HG03060 (cell line): ENCODE results near the gene USP12.

Source experiments
- ATAC-seq: cut with Tn5 transposase; IDR thresholded peaks from one replicate; pipeline ENCODE4 v1.9.1; 2021; ENCODE audit warnings: low read depth, moderate number of reproducible peaks; ENCODE audit not compliant: unreplicated experiment

USP12 gene

DNA sequence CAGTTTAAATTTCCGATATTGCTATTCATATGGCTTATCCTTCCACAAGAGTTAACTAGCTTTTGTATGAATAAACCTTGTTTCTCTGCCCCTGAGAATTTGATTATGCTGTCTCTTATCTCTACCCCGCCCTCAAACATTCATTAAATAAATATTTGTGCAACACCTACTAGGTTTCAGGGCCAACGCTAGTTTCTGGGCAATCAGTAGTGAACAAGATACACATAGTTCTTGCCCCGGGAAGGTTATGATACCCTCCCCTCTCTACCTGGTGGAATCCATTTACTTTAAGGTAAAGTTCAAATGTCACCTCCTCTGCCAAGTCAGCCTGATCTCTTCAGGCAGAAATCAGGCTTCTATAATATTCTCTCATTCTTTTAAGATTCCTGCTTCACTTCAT is 16.6 kb upstream of the USP12 start:
- no peak for ATAC-seq

DNA sequence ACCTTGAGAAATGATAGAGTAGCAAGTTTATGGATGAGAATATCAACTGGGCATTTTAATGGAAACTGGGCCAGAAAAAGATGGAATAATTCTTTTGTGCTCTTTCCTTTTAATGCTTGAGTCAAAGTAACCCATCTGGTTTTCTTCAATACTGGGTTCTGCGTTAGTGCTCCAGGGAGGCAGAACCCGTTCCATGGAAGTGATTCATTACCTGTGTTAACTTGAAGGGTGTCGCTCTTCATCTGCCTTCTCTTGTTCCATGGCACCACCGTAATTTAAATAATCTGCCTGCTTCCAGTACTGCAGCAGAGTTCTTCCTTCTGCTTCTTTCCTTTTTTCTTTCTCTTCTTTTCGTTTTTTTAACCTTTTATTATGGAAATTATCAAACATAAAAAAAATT is 14.7 kb upstream of the USP12 start:
- ATAC-seq: no peak

DNA sequence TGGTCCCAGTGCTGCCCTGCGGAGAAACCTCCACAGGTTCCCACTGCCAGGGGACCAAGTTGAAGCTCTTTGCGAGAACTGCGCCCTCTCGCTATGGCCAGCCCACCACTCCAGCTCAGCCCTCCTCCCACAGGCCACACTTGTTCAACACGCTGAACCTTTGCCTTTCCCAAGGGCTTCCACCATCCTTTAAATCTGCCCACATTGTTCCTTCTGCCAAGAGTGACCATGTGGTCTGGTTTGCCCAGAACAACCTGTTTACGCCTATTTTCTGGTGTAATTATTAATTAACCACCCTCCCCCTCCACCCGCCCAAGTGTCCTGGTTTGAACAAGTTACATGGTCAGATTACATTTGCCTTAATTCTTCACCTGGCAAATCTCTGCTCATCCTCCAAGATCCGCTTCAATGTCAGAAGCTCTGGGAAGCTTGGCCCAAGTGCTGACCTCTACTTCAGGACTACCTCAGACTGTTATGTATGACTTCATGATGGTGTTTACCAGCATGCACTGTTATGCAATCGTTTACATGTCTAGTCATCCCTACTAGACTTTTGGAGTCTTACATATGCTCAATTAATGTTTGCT is 12.0 kb upstream of the USP12 start:
- ATAC-seq: no peak

GRCh38 chr13:27182844-27183497 is 11.4 kb upstream of the USP12 start:
- ATAC-seq: no peak

- ATAC-seq: no peak
Measured at GRCh38 chr13:27182054-27182453, 10.4 kb upstream of the USP12 start.

GRCh38 chr13:27177852-27178251 is 6.2 kb upstream of the USP12 start:
- no peak for ATAC-seq

GRCh38 chr13:27176470-27177410 is 5.1 kb upstream of the USP12 start:
- ATAC-seq: no peak

DNA sequence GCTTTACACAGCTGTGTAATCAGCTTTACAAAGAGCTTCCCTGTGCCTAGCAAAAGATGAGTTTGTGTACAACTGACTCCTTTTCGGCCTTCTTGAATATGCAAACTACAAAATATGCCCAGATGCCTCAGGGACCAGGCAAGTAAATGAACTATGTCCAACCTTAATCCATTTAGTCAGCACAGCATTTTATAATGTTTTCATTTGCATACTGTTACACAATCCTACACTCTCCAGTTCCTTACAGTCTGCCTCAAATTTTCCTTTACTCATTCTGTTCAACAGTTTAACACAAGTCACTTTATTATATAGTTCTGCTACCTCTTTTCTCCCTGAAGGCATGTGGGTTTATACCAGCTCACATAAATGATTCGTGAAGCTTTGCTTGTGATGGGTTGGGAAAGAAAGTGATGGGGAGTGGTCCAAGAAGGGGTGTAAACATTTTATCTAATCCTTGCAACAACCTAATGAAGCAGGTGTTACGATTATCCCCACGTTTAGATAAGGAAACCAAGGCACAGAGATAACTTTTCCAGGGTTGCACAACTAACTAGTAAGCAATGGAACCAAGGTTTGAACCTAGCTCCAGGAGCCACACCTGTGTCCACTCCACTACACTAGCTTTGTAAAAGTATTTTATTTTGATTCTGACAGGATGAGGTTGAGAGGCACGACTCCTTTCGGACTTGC is 3.3 kb upstream of the USP12 start:
- no peak for ATAC-seq

DNA sequence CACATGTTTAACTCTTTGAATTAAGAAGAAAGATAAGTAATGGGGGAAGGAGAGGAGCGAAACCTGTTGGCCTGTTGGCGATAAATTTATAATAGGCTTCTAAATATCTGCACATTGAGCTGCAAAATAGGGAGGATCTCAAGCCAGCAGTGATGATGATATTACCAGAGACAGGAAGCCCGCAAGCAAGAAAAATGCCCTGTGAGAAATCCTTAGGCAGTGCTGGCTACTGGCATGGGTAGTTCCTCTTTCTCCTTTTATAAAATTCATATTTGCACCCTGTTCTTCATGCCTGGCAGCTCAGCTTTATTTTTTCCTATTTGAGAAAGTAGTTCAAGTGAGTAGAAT is 858 bp upstream of the USP12 start:
- ATAC-seq: no peak

GRCh38 chr13:27171827-27172494 is 350 bp upstream of the USP12 start:
- peak; percentile 27 for ATAC-seq

DNA sequence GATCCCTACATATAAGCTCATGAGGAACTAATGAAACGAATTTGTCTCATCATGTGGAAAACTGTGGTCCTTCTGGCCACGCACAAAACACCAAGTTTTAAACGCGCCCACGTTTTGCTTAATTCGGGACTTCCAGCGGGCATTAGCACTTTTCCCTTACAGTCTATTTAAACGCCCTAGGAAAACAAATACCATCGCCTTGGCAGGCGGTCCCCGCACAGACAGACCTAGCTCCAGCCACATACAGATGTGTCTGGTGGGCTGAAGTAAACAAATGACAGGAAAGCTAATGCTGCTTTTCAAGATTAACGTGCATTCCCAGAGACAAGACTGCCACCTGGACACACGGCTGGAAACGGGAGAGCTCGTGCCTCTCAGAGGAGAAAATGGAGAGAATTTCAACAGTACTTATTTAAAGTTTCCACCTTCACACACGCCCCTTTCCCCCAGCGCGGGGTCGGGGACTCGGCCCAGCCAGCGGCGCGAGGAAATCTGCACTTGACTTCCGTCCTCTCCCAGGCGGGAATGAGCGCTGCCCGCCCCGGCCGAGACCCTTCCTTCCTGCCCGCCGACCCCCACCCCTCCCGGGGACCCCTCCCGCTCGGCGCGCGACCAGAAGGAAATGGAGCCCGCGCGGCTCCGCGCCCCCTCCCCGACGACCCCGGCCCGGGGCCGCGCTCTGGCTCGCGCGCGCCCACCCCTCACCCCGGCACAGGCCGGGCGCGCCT is 931 bp downstream of the USP12 start:
- ATAC-seq: no peak

GRCh38 chr13:27170221-27170515 is 1.4 kb downstream of the USP12 start:
- no peak for ATAC-seq

DNA sequence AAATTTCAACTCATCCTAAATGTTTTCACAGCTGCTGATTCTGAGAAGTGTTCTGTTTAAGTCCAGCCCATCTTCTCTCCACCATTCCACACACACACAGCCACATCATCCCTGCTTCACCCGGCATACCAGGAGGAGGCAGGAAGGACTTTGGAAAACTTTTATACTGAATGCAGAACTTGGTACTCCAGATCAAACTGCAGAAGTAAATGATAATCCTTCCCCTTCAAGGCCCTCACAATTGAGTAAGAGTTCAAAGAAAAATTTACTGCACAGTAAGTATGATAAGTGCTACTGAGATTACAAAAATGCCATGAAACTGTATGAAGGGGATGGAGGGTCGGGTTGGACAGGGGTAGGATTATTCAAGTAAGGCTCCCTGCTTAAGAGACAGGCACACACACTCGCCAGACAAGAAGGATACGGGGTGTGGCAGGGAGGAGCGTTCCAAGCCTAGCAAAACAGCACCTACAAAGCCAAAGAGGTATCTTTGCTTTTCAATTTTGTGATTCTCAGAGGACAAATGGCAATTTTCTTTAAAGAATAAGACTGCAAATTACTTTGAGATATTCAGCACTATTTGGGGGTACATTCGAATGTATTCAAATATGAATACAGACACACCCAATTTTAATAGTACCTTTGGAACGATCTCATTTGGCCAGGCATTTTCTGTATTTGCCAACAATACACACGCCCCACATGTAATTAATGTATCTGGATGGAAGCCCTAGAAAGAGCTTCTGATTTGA is 2.5 kb downstream of the USP12 start:
- ATAC-seq: no peak

DNA sequence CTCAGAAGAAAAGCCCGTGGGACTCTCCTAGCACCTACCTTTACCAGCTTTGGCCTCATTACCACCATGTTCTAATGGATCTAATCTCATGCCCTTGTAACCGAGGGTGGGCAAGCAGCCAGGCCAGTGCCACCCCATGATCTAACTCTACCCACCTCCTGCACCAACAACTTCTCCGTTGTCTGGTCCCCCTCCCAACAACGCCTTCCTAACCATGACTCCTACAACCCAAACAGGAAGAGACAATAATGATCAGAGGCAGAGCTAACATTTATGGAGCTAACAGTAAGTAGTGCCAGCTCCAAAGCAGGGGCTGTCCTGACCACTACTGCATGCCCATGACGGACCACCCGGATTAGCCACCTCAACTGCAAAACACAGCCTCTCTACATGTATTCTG is 3.5 kb downstream of the USP12 start:
- ATAC-seq: no peak

GRCh38 chr13:27166313-27166712 is 5.3 kb downstream of the USP12 start:
- ATAC-seq: no peak

DNA sequence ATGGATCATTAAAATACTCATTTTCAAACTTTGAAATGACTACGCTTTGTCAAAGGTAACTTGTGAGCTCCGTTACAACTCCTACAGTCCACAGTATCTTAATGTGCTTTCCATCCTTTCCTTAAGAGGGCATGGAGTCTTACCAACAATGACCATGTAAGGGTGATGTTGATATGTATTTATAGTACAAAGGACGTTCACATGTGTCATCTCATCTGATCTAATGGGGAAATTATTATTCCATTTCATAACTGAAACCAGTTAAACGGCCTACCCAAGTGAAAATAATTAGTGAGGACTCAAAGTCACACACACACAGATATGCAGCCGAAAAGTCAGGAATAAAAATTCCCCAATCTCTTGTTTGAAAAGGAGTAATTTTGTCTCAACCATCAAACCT is 9.6 kb downstream of the USP12 start:
- no peak for ATAC-seq

- no peak for ATAC-seq
Measured at GRCh38 chr13:27161423-27161822, 10.2 kb downstream of the USP12 start.

DNA sequence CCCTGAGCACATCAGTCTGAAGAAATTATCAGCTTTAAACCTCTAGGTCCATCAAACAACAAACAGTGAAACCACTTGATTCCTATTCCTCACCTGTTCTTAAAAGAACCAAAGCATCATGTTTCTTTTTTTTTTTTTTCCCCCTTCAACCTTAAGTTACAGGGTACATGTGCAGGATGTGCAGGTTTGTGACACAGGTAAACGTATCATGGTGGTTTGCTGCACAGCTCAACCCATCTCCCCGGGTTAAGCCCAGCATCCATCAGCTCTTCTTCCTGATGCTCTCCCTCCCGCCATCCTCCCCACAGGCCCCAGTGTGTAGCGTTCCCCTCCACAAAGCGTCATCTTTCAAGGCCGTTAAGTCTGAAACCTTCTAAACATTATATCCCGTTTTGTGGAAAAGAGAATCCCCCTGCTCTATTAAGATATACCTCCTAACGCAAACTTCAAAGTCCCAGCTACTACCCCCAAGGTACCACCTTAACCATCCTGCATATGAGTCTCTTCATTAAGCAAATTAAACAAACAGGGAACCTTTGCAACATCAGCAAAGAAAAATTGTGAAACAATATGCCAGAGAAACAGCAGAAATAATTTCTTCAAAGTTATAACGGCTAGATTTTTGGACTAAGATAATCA is 10.8 kb downstream of the USP12 start:
- no peak for ATAC-seq
